CD4-positive, alpha-beta memory T cell (primary cell): ENCODE data around the gene BLID. TPM values are rescaled to one million over a fixed set of nuclear protein-coding genes. Genes with fewer than 3 reads are reported as not detected.
A peak's percentile ranks its signal among the peaks of the same experiment; 100 is the strongest.

Experiments
- CTCF ChIA-PET: fragments of 350-600 bp; sonication (Branson Sonifier 250); formaldehyde crosslinking; loops from one replicate; lab custom pipeline; 2021; ENCODE audit warnings: inconsistent platforms; ENCODE audit not compliant: partially characterized antibody; lab: Charles Lee
- POLR2A ChIA-PET: fragments of 350-600 bp; sonication (Branson Sonifier 250); formaldehyde crosslinking; loops from one replicate; lab custom pipeline; 2021; ENCODE audit not compliant: partially characterized antibody; lab: Charles Lee
- DNase-seq, 5 donors: peaks; one replicate each; pipeline versions ENCODE4 v3.0.0 to v3.0.0-alpha.2; 2020 to 2022; ENCODE audit warnings: mixed read lengths in 1 of 5
- H3K27ac ChIP-seq: one replicate; pipeline ENCODE4 v1.7.0; 2013; ENCODE audit warnings: low read depth, low read length
- H3K27me3 ChIP-seq: 2 replicates; pipeline ENCODE4 v1.7.0; 2013; ENCODE audit warnings: mild to moderate bottlenecking, low read length, moderate library complexity; ENCODE audit not compliant: insufficient read depth
- H3K36me3 ChIP-seq: 2 replicates; pipeline ENCODE4 v1.7.0; 2013; ENCODE audit warnings: mild to moderate bottlenecking, low read length, moderate library complexity; ENCODE audit not compliant: insufficient read depth
- H3K4me1 ChIP-seq: 2 replicates; pipeline ENCODE4 v1.7.0; 2013; ENCODE audit warnings: mild to moderate bottlenecking, low read length, moderate library complexity; ENCODE audit not compliant: insufficient read depth
- H3K4me3 ChIP-seq, 2 donors: one replicate each; pipeline ENCODE4 v1.7.0; 2013; ENCODE audit warnings: low read length in 2 of 2, mild to moderate bottlenecking in 1 of 2
- H3K9me3 ChIP-seq, 2 donors: one replicate each; pipeline ENCODE4 v1.7.0; 2013; ENCODE audit warnings: low read length in 2 of 2, control low read depth in 1 of 2; ENCODE audit not compliant: control insufficient read depth in 1 of 2
- H3K27ac Mint-ChIP-seq, 7 donors: one replicate each; pipeline ENCODE4 v1.8.0; 2020 to 2021; ENCODE audit warnings: mixed read lengths in 7 of 7, mild to moderate bottlenecking in 6 of 7, inconsistent platforms in 3 of 7, moderate library complexity in 3 of 7
- H3K27me3 Mint-ChIP-seq, 2 donors: one replicate each; pipeline ENCODE4 v1.8.0; 2020 to 2021; ENCODE audit warnings: mixed read lengths in 2 of 2
- H3K36me3 Mint-ChIP-seq, 2 donors: one replicate each; pipeline ENCODE4 v1.8.0; 2020 to 2021; ENCODE audit warnings: mixed read lengths in 2 of 2, inconsistent platforms in 1 of 2, mild to moderate bottlenecking in 1 of 2
- H3K4me1 Mint-ChIP-seq, 4 donors: one replicate each; pipeline ENCODE4 v1.8.0; 2020 to 2021; ENCODE audit warnings: mixed read lengths in 4 of 4, mild to moderate bottlenecking in 1 of 4
- H3K4me3 Mint-ChIP-seq, 8 donors: one replicate each; pipeline ENCODE4 v1.8.0; 2020 to 2021; ENCODE audit warnings: mixed read lengths in 8 of 8, mild to moderate bottlenecking in 7 of 8, moderate library complexity in 6 of 8, inconsistent platforms in 3 of 8
- H3K9me3 Mint-ChIP-seq, 8 donors: one replicate each; pipeline ENCODE4 v1.8.0; 2020 to 2021; ENCODE audit warnings: mixed read lengths in 8 of 8, mild to moderate bottlenecking in 5 of 8, inconsistent platforms in 3 of 8, moderate library complexity in 1 of 8
- intact Hi-C: fragments of 100-400 bp; cut with micrococcal nuclease; formaldehyde crosslinking; loops from one replicate; pipeline ENCODE4 v1.15.1; 2023
- polyA plus RNA-seq, 2 donors: library from polyadenylated mRNA; unstranded; fragments of 300-500 nt; fragmentation: Illumina TruSeq; gene quantifications; one replicate each; pipeline ENCODE4 v1.2.3, GENCODE V29; 2021
- total RNA-seq, 2 experiments: library from RNA; stranded (reverse); gene quantifications; one replicate each; pipeline ENCODE4 v1.2.3, GENCODE V29; 2021

Gene BLID
- total and polyA plus RNA-seq, 4 experiments from 2014 or later = not detected

DNA sequence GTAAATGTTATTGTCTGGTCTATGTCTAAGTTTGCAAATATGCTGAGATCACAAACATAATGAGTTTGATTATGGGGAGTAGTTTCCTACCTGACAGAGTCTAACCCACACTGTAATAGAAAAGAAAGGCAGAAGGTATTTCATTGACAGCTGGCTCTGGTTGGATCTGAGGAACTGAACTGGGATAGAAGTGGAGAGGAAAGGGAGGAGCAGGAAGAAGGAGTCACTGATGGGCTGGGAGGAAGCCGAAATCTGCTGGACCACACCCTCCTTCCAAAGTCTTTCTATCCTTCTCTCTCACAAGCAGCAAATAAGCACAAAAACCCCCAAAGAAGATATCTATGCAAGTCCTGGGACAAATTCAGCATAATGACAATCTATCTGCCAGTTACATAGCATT lies 11.7 kb downstream of the BLID start:
- POLR2A ChIA-PET = no interaction called here
- no peak overlapping the region for H3K27ac ChIP-seq

DNA sequence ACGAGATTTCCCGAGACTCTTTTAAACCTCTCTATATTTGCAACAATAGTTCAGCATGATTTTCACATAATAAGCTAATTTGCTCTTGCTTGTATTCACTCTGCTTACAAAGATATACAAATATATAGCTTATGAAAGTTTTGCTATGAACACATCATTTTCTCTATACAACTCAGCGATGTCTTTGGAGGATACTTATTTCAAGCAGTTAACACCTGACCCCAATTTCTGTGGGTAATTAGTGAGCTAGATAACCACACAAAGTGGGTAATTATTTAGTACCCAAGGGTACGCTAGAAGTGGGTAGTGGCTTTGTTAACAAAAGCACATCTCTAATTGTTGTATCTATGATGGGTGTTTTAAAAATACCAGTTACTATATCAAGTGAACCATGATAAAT lies 12.3 kb downstream of the BLID start:
- intact Hi-C loops = no loop called here
- no peak overlapping the region for H3K27ac Mint-ChIP-seq
- no peaks in the 10 kb centered on the region for H3K9me3 ChIP-seq
- DNase-seq = no peak
- H3K27me3 Mint-ChIP-seq = peaks cover 21 to 30% of the 10 kb centered on the region in 2 donors
- H3K36me3 ChIP-seq = no peaks in the 10 kb centered on the region
- POLR2A ChIA-PET = no interaction called here
- peaks cover 5% of the 10 kb centered on the region for H3K27me3 ChIP-seq
- peaks cover 5% of the 10 kb centered on the region for H3K4me1 ChIP-seq
- no peak overlapping the region for H3K27ac ChIP-seq
- peaks cover 0 to 4% (median 0%) of the 10 kb centered on the region in 8 donors for H3K9me3 Mint-ChIP-seq
- no peak overlapping the region for H3K4me3 Mint-ChIP-seq
- H3K4me3 ChIP-seq = no peak overlapping the region
- H3K4me1 Mint-ChIP-seq = peaks cover 6 to 13% (median 11%) of the 10 kb centered on the region in 4 donors
- CTCF ChIA-PET = interaction anchor here (2.0 kb wide), 1 partner anchor 9 kb away, joined by 4 read pairs; no protein-coding TSS in a partner anchor
- H3K36me3 Mint-ChIP-seq = no peaks in the 10 kb centered on the region

More for the DNA sequence above, 11.7 kb downstream of the BLID start:
- Histone ChIP-seq H3K36me3 (no peaks in the 10 kb centered on the region), H3K9me3 (no peaks in the 10 kb centered on the region), H3K27me3 (peaks cover 5% of the 10 kb centered on the region), H3K4me1 (peaks cover 5% of the 10 kb centered on the region), H3K4me3 (no peak overlapping the region)
- Mint-ChIP-seq H3K9me3 (peaks cover 0 to 4% (median 0%) of the 10 kb centered on the region in 8 donors), H3K36me3 (no peaks in the 10 kb centered on the region), H3K4me1 (peaks cover 6 to 13% (median 11%) of the 10 kb centered on the region in 4 donors), H3K27ac (no peak overlapping the region), H3K27me3 (peaks cover 21 to 29% of the 10 kb centered on the region in 2 donors), H3K4me3 (no peak overlapping the region)
- DNase-seq = no peak
- intact Hi-C loops = no loop called here
- CTCF ChIA-PET = no interaction called here

DNA sequence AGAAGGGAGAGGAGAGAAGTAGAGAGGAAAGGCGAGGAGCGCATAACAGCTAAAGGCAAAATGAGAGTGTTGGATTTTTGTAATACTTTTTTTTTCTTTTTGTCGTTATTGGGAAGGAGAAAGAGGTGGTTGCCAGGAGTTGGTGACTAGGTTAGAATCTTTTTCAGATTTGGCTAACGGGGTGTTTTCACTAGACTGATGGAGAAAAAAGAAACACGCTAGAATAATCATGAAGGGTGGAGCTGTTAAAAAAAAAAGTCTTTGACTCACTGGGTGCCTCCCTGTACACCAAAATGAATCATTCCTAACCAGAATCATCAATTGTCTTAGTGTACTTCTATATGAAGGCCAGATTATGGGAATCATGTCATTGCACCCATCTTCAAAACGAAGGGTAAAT lies 12.7 kb downstream of the BLID start:
- H3K27ac Mint-ChIP-seq = no peak overlapping the region
- Histone ChIP-seq H3K36me3 (no peaks in the 10 kb centered on the region), H3K27me3 (peaks cover 5% of the 10 kb centered on the region), H3K27ac (no peak overlapping the region), H3K4me3 (no peak overlapping the region), H3K4me1 (peaks cover 5% of the 10 kb centered on the region), H3K9me3 (no peaks in the 10 kb centered on the region)
- ChIA-PET CTCF (interaction anchor here (2.0 kb wide), 1 partner anchor 9 kb away, joined by 4 read pairs; no protein-coding TSS in a partner anchor), POLR2A (no interaction called here)
- DNase-seq = no peak
- H3K4me1 Mint-ChIP-seq = peaks cover 6 to 13% (median 11%) of the 10 kb centered on the region in 4 donors
- H3K9me3 Mint-ChIP-seq = peaks cover 0 to 4% (median 0%) of the 10 kb centered on the region in 8 donors
- H3K36me3 Mint-ChIP-seq = no peaks in the 10 kb centered on the region
- no peak overlapping the region for H3K4me3 Mint-ChIP-seq
- H3K27me3 Mint-ChIP-seq = peaks cover 20 to 30% of the 10 kb centered on the region in 2 donors
- intact Hi-C loops = no loop called here

DNA sequence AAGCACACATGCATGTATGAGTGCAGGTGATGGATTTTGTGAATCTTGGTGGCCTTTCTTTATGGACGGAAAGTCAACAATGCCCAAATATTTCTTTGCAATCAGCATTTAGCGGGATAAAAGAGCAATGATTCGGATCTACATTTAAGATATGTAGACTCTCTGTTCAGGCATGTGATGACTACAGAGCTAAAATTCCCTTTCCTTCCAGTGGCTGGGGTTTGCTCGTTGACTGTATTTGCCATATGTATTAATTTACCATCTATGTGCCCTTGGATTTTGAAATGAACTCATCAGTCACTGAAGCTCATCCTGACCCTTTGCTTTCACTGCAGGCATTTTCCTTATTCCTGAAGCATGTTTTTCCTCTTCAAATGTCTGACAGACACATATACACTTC lies 13.6 kb downstream of the BLID start:
- H3K27me3 ChIP-seq = peaks cover 5% of the 10 kb centered on the region

DNA sequence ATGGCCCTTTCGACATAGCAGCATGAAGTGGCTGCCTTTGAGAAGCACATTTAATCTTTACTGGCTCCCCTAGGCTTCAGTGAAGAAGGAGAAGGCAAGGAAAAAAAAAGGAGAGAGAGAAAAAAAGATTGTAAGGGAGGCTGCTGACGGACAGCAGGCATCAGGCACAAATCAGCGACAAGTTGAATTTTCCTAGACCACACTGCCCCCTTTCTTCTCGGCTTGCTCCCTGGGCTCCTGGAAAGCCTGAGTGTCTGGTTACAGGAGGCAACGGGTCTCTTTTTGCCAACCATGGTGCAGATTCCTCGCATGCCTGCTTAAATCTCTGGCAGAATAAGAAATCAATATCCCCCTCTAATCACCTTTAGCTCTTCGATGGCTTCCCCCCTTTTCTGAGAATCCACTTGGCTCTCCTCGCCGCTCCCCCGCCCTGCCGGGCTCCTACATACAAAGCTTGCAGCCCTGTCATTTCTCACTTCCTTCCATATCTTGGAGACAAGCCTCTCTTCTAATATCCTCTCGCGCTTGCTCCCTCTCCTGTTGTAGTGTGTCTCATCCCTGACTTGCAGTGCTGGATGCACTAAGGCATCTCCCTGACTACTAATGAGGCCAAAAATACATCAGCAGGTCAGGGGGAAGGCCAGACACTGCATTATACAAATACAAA lies 14.3 kb downstream of the BLID start:
- Mint-ChIP-seq H3K27ac (no peak overlapping the region), H3K4me3 (no peak overlapping the region), H3K4me1 (peaks cover 6 to 13% (median 11%) of the 10 kb centered on the region in 4 donors), H3K9me3 (peaks cover 0 to 6% (median 0%) of the 10 kb centered on the region in 8 donors), H3K27me3 (peaks cover 23 to 33% of the 10 kb centered on the region in 2 donors), H3K36me3 (no peaks in the 10 kb centered on the region)
- CTCF ChIA-PET = interaction anchor here (2.0 kb wide), 1 partner anchor 11 kb away, joined by 4 read pairs; no protein-coding TSS in a partner anchor
- H3K4me3 ChIP-seq = no peak overlapping the region
- peaks cover 5% of the 10 kb centered on the region for H3K4me1 ChIP-seq
- no peaks in the 10 kb centered on the region for H3K9me3 ChIP-seq
- POLR2A ChIA-PET = no interaction called here
- peaks cover 5% of the 10 kb centered on the region for H3K27me3 ChIP-seq
- DNase-seq = no peak
- H3K27ac ChIP-seq = no peak overlapping the region
- H3K36me3 ChIP-seq = no peaks in the 10 kb centered on the region
- intact Hi-C loops = no loop called here

More for the DNA sequence above, 13.6 kb downstream of the BLID start:
- ChIA-PET CTCF (interaction anchor here (2.0 kb wide), 1 partner anchor 10 kb away, joined by 4 read pairs; no protein-coding TSS in a partner anchor), POLR2A (no interaction called here)
- peaks cover 23 to 34% of the 10 kb centered on the region in 2 donors for H3K27me3 Mint-ChIP-seq
- no peaks in the 10 kb centered on the region for H3K36me3 Mint-ChIP-seq
- H3K27ac Mint-ChIP-seq = no peak overlapping the region
- H3K4me3 Mint-ChIP-seq = no peak overlapping the region
- intact Hi-C loops = no loop called here
- Histone ChIP-seq H3K4me3 (no peak overlapping the region), H3K27ac (no peak overlapping the region), H3K9me3 (no peaks in the 10 kb centered on the region), H3K4me1 (peaks cover 5% of the 10 kb centered on the region), H3K36me3 (no peaks in the 10 kb centered on the region)
- DNase-seq = no peak
- peaks cover 0 to 6% (median 0%) of the 10 kb centered on the region in 8 donors for H3K9me3 Mint-ChIP-seq
- H3K4me1 Mint-ChIP-seq = peaks cover 6 to 13% (median 11%) of the 10 kb centered on the region in 4 donors

DNA sequence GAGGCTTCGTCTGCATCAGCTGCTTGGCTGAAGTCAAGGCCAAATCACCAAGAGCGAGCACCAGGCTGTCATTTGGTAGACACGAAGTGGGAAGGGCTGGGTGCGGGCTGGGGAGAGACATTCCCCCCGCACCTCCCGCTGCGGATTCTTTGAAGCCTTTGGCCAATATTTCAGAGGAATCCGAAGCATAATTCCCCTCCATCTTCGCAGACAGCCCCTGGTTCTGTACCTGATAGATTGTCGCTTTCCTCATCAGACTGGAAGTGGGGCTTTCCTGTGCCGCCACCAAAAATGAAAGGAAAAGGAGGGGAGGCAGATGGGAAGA lies 15.3 kb downstream of the BLID start:
- CTCF ChIA-PET = no interaction called here
- Mint-ChIP-seq H3K36me3 (no peaks in the 10 kb centered on the region), H3K4me1 (peaks cover 6 to 13% (median 11%) of the 10 kb centered on the region in 4 donors), H3K27ac (no peak overlapping the region), H3K27me3 (peaks cover 24 to 28% of the 10 kb centered on the region in 2 donors), H3K4me3 (peak overlapping the region in 5 of 8 donors; percentile 9 to 78 (median 27)), H3K9me3 (peaks cover 0 to 6% (median 0%) of the 10 kb centered on the region in 8 donors)
- Histone ChIP-seq H3K27me3 (peaks cover 5% of the 10 kb centered on the region), H3K4me1 (peaks cover 5% of the 10 kb centered on the region), H3K27ac (no peak overlapping the region), H3K4me3 (no peak overlapping the region), H3K9me3 (no peaks in the 10 kb centered on the region), H3K36me3 (no peaks in the 10 kb centered on the region)
- POLR2A ChIA-PET = no interaction called here
- no peak for DNase-seq
- intact Hi-C loops = no loop called here

DNA sequence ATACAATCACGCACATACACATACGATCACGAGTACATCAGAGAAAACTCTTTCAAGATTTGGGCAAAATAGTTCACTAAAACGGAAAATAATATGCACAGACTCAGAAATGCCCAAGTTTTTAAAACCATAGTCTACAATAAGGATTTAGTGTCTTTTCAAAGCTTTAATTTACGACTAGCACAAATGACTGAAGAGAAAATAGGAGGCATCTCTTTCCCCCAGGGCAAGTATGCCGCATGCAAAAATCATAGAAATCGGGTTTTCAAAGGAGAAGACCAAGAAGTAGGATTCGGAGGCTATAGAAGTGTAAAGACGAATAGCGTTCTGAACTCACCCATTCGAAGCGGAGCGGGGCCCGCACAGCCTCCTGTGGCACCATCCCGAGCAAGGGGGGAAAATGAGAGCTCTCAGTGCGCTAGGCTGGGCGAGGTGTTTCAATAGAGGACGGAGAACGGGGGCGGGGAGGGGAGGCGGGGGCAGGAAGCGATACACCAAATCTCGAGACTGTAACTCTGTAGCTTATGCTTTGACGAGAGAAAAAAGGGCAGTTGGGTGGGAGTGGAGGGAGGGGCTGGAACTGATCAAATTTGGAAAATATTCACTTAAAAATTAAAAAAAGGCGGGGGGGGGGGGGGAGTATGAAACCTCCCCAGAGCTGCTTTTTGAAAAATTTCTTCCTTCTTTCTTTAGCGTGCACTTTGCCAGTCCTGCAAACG lies 15.8 kb downstream of the BLID start:
- Mint-ChIP-seq H3K27me3 (peaks cover 23 to 27% of the 10 kb centered on the region in 2 donors), H3K9me3 (peaks cover 0 to 6% (median 0%) of the 10 kb centered on the region in 8 donors), H3K36me3 (no peaks in the 10 kb centered on the region), H3K27ac (no peak overlapping the region), H3K4me1 (peaks cover 6 to 13% (median 11%) of the 10 kb centered on the region in 4 donors), H3K4me3 (peak overlapping the region in 5 of 8 donors; percentile 3 to 51 (median 7))
- Histone ChIP-seq H3K36me3 (no peaks in the 10 kb centered on the region), H3K9me3 (no peaks in the 10 kb centered on the region), H3K4me1 (peaks cover 5% of the 10 kb centered on the region), H3K27ac (no peak overlapping the region), H3K4me3 (no peak overlapping the region), H3K27me3 (peaks cover 5% of the 10 kb centered on the region)
- POLR2A ChIA-PET = no interaction called here
- no peak for DNase-seq
- intact Hi-C loops = no loop called here
- CTCF ChIA-PET = no interaction called here
